HG03060 (cell line): ENCODE results near the gene TMEM217.
"Not testable (repeated sequence)": the region's sequence is repeated elsewhere in the genome, so short reads cannot be mapped to it uniquely, and the experiment has no call there.

Source experiments
- ATAC-seq: cut with Tn5 transposase; IDR thresholded peaks from one replicate; pipeline ENCODE4 v1.9.1; 2021; ENCODE audit warnings: low read depth, moderate number of reproducible peaks; ENCODE audit not compliant: unreplicated experiment

Gene TMEM217

DNA sequence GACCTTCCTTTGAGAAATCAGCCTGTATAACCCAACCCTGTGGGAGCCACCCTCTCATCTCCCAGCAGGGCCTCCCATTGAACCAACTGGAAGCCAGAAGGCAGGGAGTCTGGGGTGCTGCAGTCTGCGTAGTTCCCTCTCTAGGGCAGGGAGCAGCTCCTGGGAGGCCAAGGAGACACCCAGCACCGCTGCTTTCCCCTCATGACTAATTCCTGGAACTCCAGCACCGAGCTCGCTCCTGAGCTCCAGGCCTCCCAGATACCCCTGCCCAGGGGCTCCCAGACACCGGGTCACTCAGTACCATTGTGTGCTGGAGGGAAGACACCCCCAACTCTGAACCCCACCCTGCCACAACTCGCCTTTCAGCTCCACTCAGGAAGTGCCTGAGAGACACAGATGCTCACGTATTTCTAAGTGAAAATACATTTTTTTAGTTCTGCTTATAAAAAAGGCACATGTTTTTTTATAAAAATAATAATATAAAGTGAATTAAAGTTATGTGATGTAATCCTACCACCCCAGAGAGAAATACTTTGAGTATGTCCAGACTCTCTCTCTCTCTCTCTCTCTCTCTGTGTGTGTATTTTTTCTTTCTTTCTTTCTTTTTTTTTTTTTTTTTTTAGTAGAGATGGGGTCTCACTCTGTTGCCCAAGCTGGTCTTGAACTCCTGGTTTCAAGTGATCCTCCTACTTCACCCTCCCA, 70.5 kb downstream of the TMEM217 start:
- no peak for ATAC-seq

- ATAC-seq: not testable (repeated sequence)
These were observed 71.8 kb downstream of the TMEM217 start for GRCh38 chr6:37185949-37186720.

- no peak for ATAC-seq
These were observed 75.0 kb downstream of the TMEM217 start for GRCh38 chr6:37182736-37183590.

DNA sequence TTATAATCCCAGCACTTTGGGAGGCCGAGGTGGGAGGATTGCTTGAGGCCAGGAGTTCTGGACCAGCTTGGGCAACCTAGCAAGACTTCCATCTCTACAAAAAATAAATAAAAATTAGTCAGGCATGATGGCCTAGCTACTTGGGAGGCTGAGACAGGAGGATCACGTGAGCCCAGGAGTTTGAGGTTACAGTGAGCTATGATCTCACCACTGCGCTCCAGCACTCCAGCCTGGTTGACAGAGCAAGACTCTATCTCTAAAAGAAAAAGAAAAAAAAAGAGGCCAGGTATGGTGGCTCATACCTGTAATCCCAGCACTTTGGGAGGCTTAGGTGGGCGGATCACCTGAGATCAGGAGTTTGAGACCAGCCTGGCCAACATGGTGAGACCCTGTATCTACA, 77.3 kb downstream of the TMEM217 start:
- not testable (repeated sequence) for ATAC-seq

DNA sequence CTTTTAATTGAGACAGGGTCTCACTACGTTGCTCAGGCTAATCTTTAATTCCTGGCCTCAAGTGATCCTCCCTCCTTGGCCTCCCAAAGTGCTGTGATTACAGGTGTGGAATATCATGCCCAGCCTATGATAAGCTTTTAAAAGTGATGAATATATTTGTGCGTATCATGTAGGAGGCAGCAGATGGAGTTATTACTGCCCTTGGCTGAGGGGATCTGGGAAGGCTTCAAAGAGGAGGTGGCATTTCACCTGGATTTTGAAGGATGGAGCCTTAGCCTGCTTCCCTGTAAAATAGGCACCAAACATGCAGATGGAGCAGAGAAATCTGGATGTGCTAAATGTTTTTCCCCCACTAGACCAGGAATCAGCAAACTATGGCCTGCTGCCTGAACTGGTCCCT, 77.9 kb downstream of the TMEM217 start:
- no peak for ATAC-seq

- ATAC-seq: no peak
These were observed 79.9 kb downstream of the TMEM217 start for GRCh38 chr6:37177935-37178517.

DNA sequence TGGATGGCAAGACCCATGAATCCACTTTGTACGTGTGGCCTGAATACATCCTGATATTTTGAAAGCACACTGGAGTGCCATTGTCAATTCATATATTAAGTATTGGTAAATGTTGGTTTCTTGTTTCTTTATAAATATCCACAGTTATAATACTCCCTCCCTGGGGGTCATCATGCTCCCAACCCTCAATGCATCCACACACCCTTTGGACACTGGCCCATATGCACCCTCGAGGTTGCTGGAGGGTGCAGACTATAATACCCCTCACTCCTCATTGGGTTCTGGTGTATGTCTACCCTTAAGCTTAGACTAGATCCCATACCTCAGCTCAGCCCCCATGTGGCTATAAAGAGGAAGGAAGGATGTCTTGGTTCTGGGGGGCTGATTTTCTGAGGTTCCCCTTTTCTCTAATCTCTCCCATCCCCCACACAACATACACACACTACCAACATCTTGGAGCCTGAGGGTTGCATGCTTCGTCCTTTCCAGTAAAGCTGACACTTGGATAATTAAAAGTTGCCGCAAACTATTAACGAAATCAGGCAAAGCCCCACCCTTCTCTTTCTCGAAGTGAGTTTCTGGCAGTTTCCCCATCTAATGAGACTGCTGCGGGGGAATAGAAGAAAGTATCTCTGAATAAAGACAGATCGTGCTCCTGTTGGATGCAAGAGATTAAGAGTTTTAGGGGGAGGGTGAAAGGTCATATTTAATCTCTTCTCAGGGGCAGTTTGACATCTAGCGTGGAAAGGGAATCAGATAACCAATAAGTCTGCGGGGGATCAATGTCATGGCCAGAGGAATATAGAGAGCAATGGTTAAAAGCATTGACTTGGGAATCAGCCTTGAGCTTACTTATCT, 80.6 kb downstream of the TMEM217 start:
- ATAC-seq: no peak

GRCh38 chr6:37176268-37177076, 81.5 kb downstream of the TMEM217 start:
- ATAC-seq: no peak

DNA sequence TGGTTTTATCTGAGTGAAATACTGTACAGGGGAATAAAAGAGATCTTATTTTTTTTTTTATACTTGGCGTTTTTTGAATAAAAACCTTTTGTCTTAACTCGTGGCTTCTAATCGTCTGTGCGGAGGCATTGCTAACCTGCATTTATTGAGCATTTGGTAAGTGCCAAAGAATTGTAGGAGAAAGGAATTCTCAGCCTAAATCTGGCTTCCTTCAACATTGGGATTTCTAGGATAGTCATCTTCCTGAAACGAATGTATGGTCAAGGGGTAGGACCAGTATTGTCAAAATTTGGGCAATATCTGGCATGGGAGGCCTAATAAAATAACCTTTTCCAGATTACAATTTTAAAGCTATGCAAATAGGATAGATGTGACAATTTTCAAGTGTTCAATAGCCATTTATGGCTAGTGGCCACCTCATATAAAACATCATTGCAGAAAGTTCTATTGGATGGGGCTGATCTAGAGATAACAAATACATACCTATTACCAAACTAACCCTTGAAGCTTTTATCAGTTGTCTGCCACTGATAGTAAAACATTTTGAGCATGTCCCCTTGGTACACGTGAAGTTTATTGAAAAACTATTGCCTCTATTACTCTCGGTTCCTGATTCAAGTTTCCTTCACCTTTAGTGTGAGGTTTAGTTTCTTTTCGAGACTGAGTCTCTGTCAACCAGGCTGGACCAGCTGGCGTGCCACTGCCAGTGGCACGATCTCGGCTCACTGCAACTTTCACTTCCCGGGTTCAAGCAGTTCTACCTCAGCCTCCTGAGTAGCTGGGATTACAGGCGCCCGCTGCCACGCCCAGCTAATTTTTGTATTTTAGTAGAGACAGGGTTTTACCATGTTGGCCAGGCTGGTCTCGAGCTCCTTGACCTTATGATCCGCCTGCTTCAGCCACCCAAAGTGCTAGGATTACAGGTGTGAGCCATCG, 82.3 kb downstream of the TMEM217 start:
- no peak for ATAC-seq

DNA sequence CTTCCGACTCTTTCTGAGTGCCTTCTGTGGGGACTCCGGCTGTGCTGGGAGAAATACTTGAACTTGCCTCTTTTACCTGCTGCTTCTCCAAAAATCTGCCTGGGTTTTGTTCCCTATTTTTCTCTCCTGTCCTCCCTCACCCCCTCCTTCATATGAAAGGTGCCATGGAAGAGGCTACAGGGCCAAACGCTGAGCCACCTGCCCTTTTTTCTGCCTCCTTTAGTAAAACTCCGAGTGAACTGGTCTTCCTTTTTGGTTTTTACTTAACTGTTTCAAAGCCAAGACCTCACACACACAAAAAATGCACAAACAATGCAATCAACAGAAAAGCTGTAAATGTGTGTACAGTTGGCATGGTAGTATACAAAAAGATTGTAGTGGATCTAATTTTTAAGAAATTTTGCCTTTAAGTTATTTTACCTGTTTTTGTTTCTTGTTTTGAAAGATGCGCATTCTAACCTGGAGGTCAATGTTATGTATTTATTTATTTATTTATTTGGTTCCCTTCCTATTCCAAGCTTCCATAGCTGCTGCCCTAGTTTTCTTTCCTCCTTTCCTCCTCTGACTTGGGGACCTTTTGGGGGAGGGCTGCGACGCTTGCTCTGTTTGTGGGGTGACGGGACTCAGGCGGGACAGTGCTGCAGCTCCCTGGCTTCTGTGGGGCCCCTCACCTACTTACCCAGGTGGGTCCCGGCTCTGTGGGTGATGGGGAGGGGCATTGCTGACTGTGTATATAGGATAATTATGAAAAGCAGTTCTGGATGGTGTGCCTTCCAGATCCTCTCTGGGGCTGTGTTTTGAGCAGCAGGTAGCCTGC, 83.2 kb downstream of the TMEM217 start:
- no peak for ATAC-seq

GRCh38 chr6:37174196-37174514, 83.8 kb downstream of the TMEM217 start:
- ATAC-seq: no peak

DNA sequence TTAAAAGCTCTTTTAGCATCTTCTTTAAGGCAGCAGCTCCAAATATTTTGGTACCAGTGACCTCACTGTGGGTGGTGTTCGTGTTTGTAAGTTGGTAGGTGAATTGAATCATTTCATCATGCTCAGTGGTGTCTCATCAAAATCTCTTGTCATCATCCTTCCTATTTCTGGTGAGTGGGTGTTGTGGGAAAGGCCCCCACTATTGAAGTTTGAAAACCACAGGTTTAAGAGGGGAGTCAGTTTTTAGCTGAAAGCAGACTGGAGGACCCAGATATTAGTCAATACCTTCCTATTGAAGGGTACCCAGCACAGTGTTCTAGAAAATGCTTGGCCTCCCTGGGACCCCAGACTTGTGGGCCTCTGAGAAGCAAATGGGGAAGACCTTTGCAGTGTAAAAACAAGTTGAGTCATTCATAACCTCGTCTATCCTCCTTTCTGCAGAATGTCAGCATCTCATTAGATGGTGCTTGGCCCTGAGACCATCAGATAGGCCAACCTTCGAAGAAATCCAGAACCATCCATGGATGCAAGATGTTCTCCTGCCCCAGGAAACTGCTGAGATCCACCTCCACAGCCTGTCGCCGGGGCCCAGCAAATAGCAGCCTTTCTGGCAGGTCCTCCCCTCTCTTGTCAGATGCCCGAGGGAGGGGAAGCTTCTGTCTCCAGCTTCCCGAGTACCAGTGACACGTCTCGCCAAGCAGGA, 84.3 kb downstream of the TMEM217 start:
- no peak for ATAC-seq

DNA sequence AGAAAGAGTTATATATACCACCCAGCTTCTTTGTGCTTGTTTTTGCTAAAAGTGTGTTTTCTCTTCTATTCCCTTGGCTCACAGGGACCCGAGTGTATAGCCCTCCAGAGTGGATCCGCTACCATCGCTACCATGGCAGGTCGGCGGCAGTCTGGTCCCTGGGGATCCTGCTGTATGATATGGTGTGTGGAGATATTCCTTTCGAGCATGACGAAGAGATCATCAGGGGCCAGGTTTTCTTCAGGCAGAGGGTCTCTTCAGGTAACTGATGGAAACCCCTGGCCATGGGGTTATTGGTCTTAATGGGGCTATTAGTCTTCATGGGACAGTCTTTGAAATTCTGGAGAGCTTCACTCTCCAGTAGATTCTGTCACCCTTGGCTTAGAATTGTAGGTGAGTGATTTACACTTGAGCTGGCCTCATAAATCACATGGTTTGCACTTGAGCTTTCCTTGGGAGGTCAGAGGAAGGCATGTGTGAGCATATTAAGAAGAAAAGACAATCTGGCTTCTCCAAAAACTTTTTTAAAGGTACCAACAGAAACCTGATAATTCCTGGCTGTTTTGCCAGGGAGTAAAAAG, 84.9 kb downstream of the TMEM217 start:
- ATAC-seq: no peak

DNA sequence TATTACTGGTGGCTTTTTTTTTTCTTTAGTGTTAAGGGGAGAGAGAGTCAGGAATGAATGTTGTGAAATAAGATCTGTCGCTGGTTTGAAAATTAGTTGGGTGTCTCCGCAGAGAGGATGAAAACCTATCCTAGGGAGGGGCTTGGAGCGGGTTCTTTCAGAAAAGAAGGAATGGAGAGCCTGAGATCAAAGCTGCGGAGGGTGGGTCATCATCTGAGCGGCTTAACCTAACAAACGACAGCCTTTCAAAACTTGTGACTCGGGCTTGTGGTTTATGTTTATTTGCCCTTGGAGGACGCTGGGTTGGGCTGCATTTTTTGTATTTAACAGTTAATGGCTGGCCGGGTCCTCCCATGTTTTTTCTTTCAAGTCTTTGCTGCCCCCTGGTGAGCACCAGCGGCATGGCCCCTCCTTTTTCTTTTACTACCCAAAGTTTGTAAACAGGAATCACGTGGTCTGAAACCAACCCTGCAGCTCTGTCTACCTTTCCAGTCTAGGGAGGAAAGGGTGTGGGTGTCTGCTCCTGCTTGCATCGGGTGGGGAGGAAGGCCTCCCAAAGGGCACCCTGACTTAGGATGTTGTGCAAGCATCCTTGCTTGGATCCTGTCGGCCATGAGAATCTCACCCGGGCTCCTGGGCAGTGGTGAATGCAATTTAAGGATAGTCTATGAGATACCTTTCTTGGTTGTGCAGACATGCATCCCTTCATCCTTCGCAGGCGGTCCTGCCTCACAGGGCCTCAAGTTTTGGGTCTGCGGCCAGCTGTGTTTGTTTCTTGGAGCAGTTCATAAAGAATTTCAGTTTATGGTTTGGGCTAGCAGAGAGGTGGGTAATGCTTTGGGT, 85.8 kb downstream of the TMEM217 start:
- ATAC-seq: peak; percentile 36

- no peak for ATAC-seq
These were observed 86.6 kb downstream of the TMEM217 start for GRCh38 chr6:37171201-37171969.
